Activated CD4-positive, CD25-positive, alpha-beta regulatory T cell (primary cell): Measurements from ENCODE around the gene SYCN.
"Not testable (repeated sequence)": the region's sequence is repeated elsewhere in the genome, so short reads cannot be mapped to it uniquely, and the experiment has no call there.

ENCODE experiments used
- DNase-seq, 4 experiments: peaks; one replicate each; lab custom pipeline; 2025; lab: John Stamatoyannopoulos, UW

SYCN gene

GRCh38 chr19:39203372-39204341 is at the start of gene SYCN:
Gene SYCN (minus strand): TSS chr19:39204263. CDS start chr19:39204254, 9 bp downstream.
- no peak for DNase-seq

- no peak for DNase-seq
These were observed 49.5 kb upstream of the SYCN start for GRCh38 chr19:39253374-39254149.

- no peak for DNase-seq
These were observed 48.4 kb upstream of the SYCN start for GRCh38 chr19:39252458-39252857.

- no peak for DNase-seq
These were observed 47.8 kb upstream of the SYCN start for GRCh38 chr19:39251846-39252245.

GRCh38 chr19:39251081-39251480 is 47.0 kb upstream of the SYCN start:
- DNase-seq, result no peak

- DNase-seq, result no peak
These were observed 44.7 kb upstream of the SYCN start, which contains the start of gene IFNL4 for GRCh38 chr19:39248806-39249205. Gene IFNL4 (minus strand): TSS chr19:39248856.

GRCh38 chr19:39247701-39248664 is 43.9 kb upstream of the SYCN start:
- no peak for DNase-seq

GRCh38 chr19:39246951-39247669 is 43.0 kb upstream of the SYCN start:
- DNase-seq, result peak in 1 of 4 experiments; percentile 26

GRCh38 chr19:39245166-39245565 is 41.1 kb upstream of the SYCN start:
- not testable (repeated sequence) for DNase-seq

- DNase-seq, result not testable (repeated sequence)
These were observed 40.5 kb upstream of the SYCN start, which contains the start of gene IFNL3 for GRCh38 chr19:39244410-39245100. Gene IFNL3 (minus strand): TSS chr19:39245006. CDS start chr19:39244967, 39 bp downstream.

GRCh38 chr19:39243741-39244140 is 39.7 kb upstream of the SYCN start:
- DNase-seq, result not testable (repeated sequence)

GRCh38 chr19:39240421-39240820 is 36.4 kb upstream of the SYCN start:
- no peak for DNase-seq

- DNase-seq, result no peak
These were observed 34.9 kb upstream of the SYCN start for GRCh38 chr19:39238944-39239343.

- no peak for DNase-seq
These were observed 34.1 kb upstream of the SYCN start for GRCh38 chr19:39238209-39238608.

- peak in 2 of 4 experiments; percentile 23 for DNase-seq
These were observed 33.4 kb upstream of the SYCN start for GRCh38 chr19:39237200-39238184.

- DNase-seq, result no peak
These were observed 32.5 kb upstream of the SYCN start for GRCh38 chr19:39236527-39236926.

GRCh38 chr19:39232708-39233107 is 28.6 kb upstream of the SYCN start:
- no peak for DNase-seq

GRCh38 chr19:39230096-39230764 is 26.2 kb upstream of the SYCN start:
- DNase-seq, result no peak
